Measurements from ENCODE around the gene DPEP3. TPM values are rescaled to one million over a fixed set of nuclear protein-coding genes. Genes with fewer than 3 reads are reported as not detected.

DPEP3 gene
- polyA plus RNA-seq, 1 donor from 2014 or later: not detected

- Histone ChIP-seq H3K9me3 (ENCODE audit: low read length) (no peaks in the 10 kb centered on the region), H3F3A (ENCODE audit: insufficient read depth, low read length, poor library complexity, severe bottlenecking) (no peaks in the 10 kb centered on the region), H3K27me3 (ENCODE audit: insufficient read depth, low read depth, low read length) (peaks cover 29% of the 10 kb centered on the region), H3K79me2 (replicated peaks; ENCODE audit: insufficient read depth, low read length) (no peaks in the 10 kb centered on the region), H2AFZ (ENCODE audit: low read depth, low read length) (no peak within 1 kb of the TSS), H4K20me1 (ENCODE audit: insufficient read depth) (no peaks in the 10 kb centered on the region), H3K4me2 (ENCODE audit: low read length) (no peak within 1 kb of the TSS), H3K36me3 (ENCODE audit: insufficient read depth, low read length) (no peaks in the 10 kb centered on the region), H3K27ac (ENCODE audit: low read length) (no peak within 1 kb of the TSS), H3K9me2 (ENCODE audit: insufficient read depth, low read length) (no peaks in the 10 kb centered on the region), H3K9ac (ENCODE audit: low read length) (no peak within 1 kb of the TSS), H3K4me3 (ENCODE audit: low read length) (no peak within 1 kb of the TSS)
- TF ChIP-seq EZH2 (IDR thresholded peaks at IDR 0.05; ENCODE audit: borderline replicate concordance, insufficient read depth, low read length, poor library complexity, severe bottlenecking) (no peak), POLR2AphosphoS5 (IDR thresholded peaks at IDR 0.05) (no peak), RAD21 (conservative IDR thresholded peaks at IDR 0.05) (no peak), SMC3 (conservative IDR thresholded peaks at IDR 0.05; ENCODE audit: poor library complexity) (no peak), TAF1 (IDR thresholded peaks at IDR 0.05; ENCODE audit: low read depth) (no peak), CTCF (IDR thresholded peaks at IDR 0.05; ENCODE audit: poor library complexity, severe bottlenecking) (no peak), MXI1 (conservative IDR thresholded peaks at IDR 0.05; ENCODE audit: poor library complexity, severe bottlenecking) (no peak), EP300 (conservative IDR thresholded peaks at IDR 0.05; ENCODE audit: poor library complexity, severe bottlenecking) (no peak)
- TF ChIP-seq, protein P1, sequence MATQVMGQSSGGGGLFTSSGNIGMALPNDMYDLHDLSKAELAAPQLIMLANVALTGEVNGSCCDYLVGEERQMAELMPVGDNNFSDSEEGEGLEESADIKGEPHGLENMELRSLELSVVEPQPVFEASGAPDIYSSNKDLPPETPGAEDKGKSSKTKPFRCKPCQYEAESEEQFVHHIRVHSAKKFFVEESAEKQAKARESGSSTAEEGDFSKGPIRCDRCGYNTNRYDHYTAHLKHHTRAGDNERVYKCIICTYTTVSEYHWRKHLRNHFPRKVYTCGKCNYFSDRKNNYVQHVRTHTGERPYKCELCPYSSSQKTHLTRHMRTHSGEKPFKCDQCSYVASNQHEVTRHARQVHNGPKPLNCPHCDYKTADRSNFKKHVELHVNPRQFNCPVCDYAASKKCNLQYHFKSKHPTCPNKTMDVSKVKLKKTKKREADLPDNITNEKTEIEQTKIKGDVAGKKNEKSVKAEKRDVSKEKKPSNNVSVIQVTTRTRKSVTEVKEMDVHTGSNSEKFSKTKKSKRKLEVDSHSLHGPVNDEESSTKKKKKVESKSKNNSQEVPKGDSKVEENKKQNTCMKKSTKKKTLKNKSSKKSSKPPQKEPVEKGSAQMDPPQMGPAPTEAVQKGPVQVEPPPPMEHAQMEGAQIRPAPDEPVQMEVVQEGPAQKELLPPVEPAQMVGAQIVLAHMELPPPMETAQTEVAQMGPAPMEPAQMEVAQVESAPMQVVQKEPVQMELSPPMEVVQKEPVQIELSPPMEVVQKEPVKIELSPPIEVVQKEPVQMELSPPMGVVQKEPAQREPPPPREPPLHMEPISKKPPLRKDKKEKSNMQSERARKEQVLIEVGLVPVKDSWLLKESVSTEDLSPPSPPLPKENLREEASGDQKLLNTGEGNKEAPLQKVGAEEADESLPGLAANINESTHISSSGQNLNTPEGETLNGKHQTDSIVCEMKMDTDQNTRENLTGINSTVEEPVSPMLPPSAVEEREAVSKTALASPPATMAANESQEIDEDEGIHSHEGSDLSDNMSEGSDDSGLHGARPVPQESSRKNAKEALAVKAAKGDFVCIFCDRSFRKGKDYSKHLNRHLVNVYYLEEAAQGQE (IDR thresholded peaks at IDR 0.05; ENCODE audit: borderline replicate concordance): no peak
Measured at GRCh38 chr16:67968400-67969253, 11.7 kb downstream of the DPEP3 start, which contains the start of gene SLC12A4. Gene SLC12A4, minus strand, starts transcription at chr16:67968637. Its CDS starts 84 bp downstream, at chr16:67968553.

DNA sequence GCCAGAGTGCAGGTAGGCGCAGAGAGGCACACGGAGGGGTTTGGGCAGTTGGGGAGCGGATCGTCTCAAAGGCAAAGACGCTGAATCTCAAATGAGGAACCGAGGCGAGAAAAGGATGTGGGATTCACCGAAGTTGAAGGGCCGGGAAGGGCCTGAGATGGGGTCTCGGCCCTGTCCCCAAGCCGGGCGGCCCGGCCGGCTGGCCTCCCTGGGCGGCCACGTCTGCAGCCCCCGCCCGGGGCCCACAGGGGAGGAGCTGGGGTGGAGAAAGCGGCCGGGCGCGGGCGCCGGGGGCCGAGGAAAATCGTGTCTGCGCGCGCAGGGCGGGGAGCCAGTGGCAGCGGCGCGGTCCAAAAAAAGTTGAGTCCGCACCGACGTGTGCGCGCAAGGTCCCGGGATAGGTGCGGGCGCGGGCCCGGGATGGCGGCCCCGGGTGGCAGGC lies 12.3 kb downstream of the DPEP3 start:
- H3K4me3 ChIP-seq (ENCODE audit: low read length): no peak overlapping the region
- no peaks in the 10 kb centered on the region for H3K9me3 ChIP-seq (ENCODE audit: low read length)
- no peaks in the 10 kb centered on the region for H4K20me1 ChIP-seq (ENCODE audit: insufficient read depth)
- H3K27ac ChIP-seq (ENCODE audit: low read length): no peak overlapping the region
- H3K4me2 ChIP-seq (ENCODE audit: low read length): no peak overlapping the region
- H3K27me3 ChIP-seq (ENCODE audit: insufficient read depth, low read depth, low read length): peaks cover 29% of the 10 kb centered on the region
- no peak overlapping the region for H2AFZ ChIP-seq (ENCODE audit: low read depth, low read length)
- TF ChIP-seq EZH2 (IDR thresholded peaks at IDR 0.05; ENCODE audit: borderline replicate concordance, insufficient read depth, low read length, poor library complexity, severe bottlenecking): no peak
- no peak for TF ChIP-seq SMC3 (conservative IDR thresholded peaks at IDR 0.05; ENCODE audit: poor library complexity)
- TF ChIP-seq MXI1 (conservative IDR thresholded peaks at IDR 0.05; ENCODE audit: poor library complexity, severe bottlenecking): no peak
- TF ChIP-seq CTCF (IDR thresholded peaks at IDR 0.05; ENCODE audit: poor library complexity, severe bottlenecking): no peak
- TF ChIP-seq EP300 (conservative IDR thresholded peaks at IDR 0.05; ENCODE audit: poor library complexity, severe bottlenecking): no peak
- no peak for TF ChIP-seq TAF1 (IDR thresholded peaks at IDR 0.05; ENCODE audit: low read depth)
- TF ChIP-seq POLR2AphosphoS5 (IDR thresholded peaks at IDR 0.05): no peak
- TF ChIP-seq, protein P1 (IDR thresholded peaks at IDR 0.05; ENCODE audit: borderline replicate concordance): no peak
- no peak for TF ChIP-seq RAD21 (conservative IDR thresholded peaks at IDR 0.05)
- no peak overlapping the region for H3K9ac ChIP-seq (ENCODE audit: low read length)
- H3F3A ChIP-seq (ENCODE audit: insufficient read depth, low read length, poor library complexity, severe bottlenecking): no peaks in the 10 kb centered on the region
- no peaks in the 10 kb centered on the region for H3K9me2 ChIP-seq (ENCODE audit: insufficient read depth, low read length)
- H3K79me2 ChIP-seq (replicated peaks; ENCODE audit: insufficient read depth, low read length): no peaks in the 10 kb centered on the region
- H3K36me3 ChIP-seq (ENCODE audit: insufficient read depth, low read length): no peaks in the 10 kb centered on the region

All from neural cell (in vitro differentiated cells).